Endothelial cell of umbilical vein (primary cell): Measurements from ENCODE around the gene TPP2. TPM values are rescaled to one million over a fixed set of nuclear protein-coding genes. Genes with fewer than 3 reads are reported as not detected.

Experiments used
- BruUV-seq: library from RNA; stranded (reverse); fragments of 400-500 nt; replicated peaks from 2 replicates; lab custom pipeline; 2021; lab: Mats Ljungman, UMichigan
- CTCF ChIA-PET: fragments of 300-600, 350-600 bp; sonication (Branson Sonifier 250); formaldehyde crosslinking; loops from one replicate; lab custom pipeline; 2021; ENCODE audit warnings: antibody characterized with exemption, inconsistent platforms; lab: Charles Lee
- POLR2A ChIA-PET: fragments of 300-600, 350-600 bp; sonication (Branson Sonifier 250); formaldehyde crosslinking; loops from one replicate; lab custom pipeline; 2021; ENCODE audit warnings: antibody characterized with exemption, inconsistent platforms; lab: Charles Lee
- DNase-seq: peaks from one replicate; pipeline ENCODE4 v3.0.0-alpha.2; 2011; ENCODE audit warnings: low read depth, low spot score
- FAIRE-seq: peaks from 2 replicates; lab custom pipeline; 2011; peaks lifted over from hg19 to GRCh38; lab: Jason Lieb, UNC
- H2AFZ ChIP-seq: 2 replicates; pipeline ENCODE4 v1.6.0; 2012; ENCODE audit warnings: low read depth, low read length, control low read depth, inconsistent platforms
- H3K27ac ChIP-seq: 2 replicates; pipeline ENCODE4 v1.5.1; 2011; ENCODE audit warnings: low read depth, mild to moderate bottlenecking, control low read depth, low read length, moderate library complexity; ENCODE audit not compliant: insufficient read depth
- H3K27me3 ChIP-seq, 2 experiments: 2 replicates each; pipeline versions ENCODE4 v1.6.0 to v1.6.1; 2011; ENCODE audit warnings: low read length in 2 of 2, mixed read lengths in 1 of 2; ENCODE audit not compliant: control insufficient read depth in 2 of 2, insufficient read depth in 2 of 2
- H3K36me3 ChIP-seq, 2 experiments: 2 replicates in 1 of 2; 3 replicates in 1 of 2; pipeline ENCODE4 v1.5.1; 2011; ENCODE audit warnings: low read length in 2 of 2, mild to moderate bottlenecking in 1 of 2, moderate library complexity in 1 of 2; ENCODE audit not compliant: control insufficient read depth in 2 of 2, insufficient read depth in 2 of 2; ENCODE audit errors: extremely low read depth in 1 of 2
- H3K4me1 ChIP-seq: 3 replicates; pipeline ENCODE4 v1.5.1; 2011; ENCODE audit warnings: mild to moderate bottlenecking, low read length; ENCODE audit not compliant: control insufficient read depth, insufficient read depth; ENCODE audit errors: extremely low read depth
- H3K4me2 ChIP-seq: 2 replicates; pipeline ENCODE4 v1.6.1; 2011; ENCODE audit warnings: low read length, control low read depth, mixed read lengths; ENCODE audit not compliant: insufficient read depth
- H3K4me3 ChIP-seq, 3 experiments: fragments of 200-600 bp in 1 of 3; sonication (generic), shearing (Covaris generic) in 1 of 3; replicated peaks in 1 of 3; 2 replicates each; pipeline ENCODE4 v1.5.1; 2011 to 2016; ENCODE audit warnings: control low read depth in 3 of 3, low read length in 3 of 3, mild to moderate bottlenecking in 2 of 3, inconsistent platforms in 1 of 3, low read depth in 1 of 3, moderate library complexity in 1 of 3; ENCODE audit not compliant: insufficient read depth in 1 of 3
- H3K79me2 ChIP-seq: 2 replicates; pipeline ENCODE4 v1.6.0; 2012; ENCODE audit warnings: low read length, inconsistent platforms; ENCODE audit not compliant: control insufficient read depth, insufficient read depth
- H3K9ac ChIP-seq: replicated peaks from 2 replicates; pipeline ENCODE3; 2011; ENCODE audit warnings: low read length, control low read depth; ENCODE audit not compliant: insufficient read depth; ENCODE audit errors: extremely low read depth
- H3K9me1 ChIP-seq: replicated peaks from 3 replicates; pipeline ENCODE4 v1.6.0; 2011; ENCODE audit warnings: mild to moderate bottlenecking, low read length; ENCODE audit not compliant: control insufficient read depth, insufficient read depth; ENCODE audit errors: extremely low read depth
- H3K9me3 ChIP-seq: replicated peaks from 2 replicates; pipeline ENCODE4 v1.5.1; 2012; ENCODE audit warnings: low read length, inconsistent platforms; ENCODE audit not compliant: control insufficient read depth, insufficient read depth
- H4K20me1 ChIP-seq: replicated peaks from 2 replicates; pipeline ENCODE3; 2011; ENCODE audit warnings: mild to moderate bottlenecking, low read length; ENCODE audit not compliant: control insufficient read depth, insufficient read depth; ENCODE audit errors: extremely low read depth
- CTCF ChIP-seq, 2 donors: IDR thresholded peaks; 1 replicate in 1 of 2; 2 replicates in 1 of 2; pipeline ENCODE4 v1.5.1; 2011; ENCODE audit warnings: low read length in 2 of 2, mild to moderate bottlenecking in 2 of 2, moderate library complexity in 2 of 2, control low read depth in 1 of 2, inconsistent platforms in 1 of 2, low read depth in 1 of 2; ENCODE audit not compliant: insufficient read depth in 1 of 2; ENCODE audit errors: extremely low read depth in 1 of 2
- EZH2 ChIP-seq: IDR thresholded peaks from 2 replicates; pipeline ENCODE4 v1.6.1; 2012; ENCODE audit warnings: borderline replicate concordance, low read depth, mild to moderate bottlenecking, moderate library complexity, low read length, inconsistent platforms; ENCODE audit not compliant: severe bottlenecking
- FOS ChIP-seq: IDR thresholded peaks from 2 replicates; pipeline ENCODE4 v1.6.1; 2011; ENCODE audit warnings: mild to moderate bottlenecking, low read length, moderate library complexity, borderline replicate concordance; ENCODE audit not compliant: insufficient read depth
- GATA2 ChIP-seq: IDR thresholded peaks from 2 replicates; pipeline ENCODE4 v1.7.0; 2011; ENCODE audit warnings: low read depth, mild to moderate bottlenecking, moderate library complexity, mixed read lengths, low read length; ENCODE audit not compliant: insufficient read length, insufficient read depth
- JUN ChIP-seq: IDR thresholded peaks from 2 replicates; pipeline ENCODE4 v1.6.1; 2011; ENCODE audit warnings: borderline replicate concordance, low read depth; ENCODE audit not compliant: insufficient read length, insufficient read depth
- MAX ChIP-seq: IDR thresholded peaks from 2 replicates; pipeline ENCODE4 v1.6.1; 2011; ENCODE audit not compliant: insufficient read depth, insufficient read length
- MYC ChIP-seq: IDR thresholded peaks from one replicate; pipeline ENCODE4 v1.6.1; 2011; ENCODE audit warnings: mild to moderate bottlenecking, low read depth, low read length
- POLR2A ChIP-seq: IDR thresholded peaks from 2 replicates; pipeline ENCODE4 v1.6.1; 2012; ENCODE audit warnings: low read depth, mild to moderate bottlenecking, control low read depth, low read length
- POLR2AphosphoS5 ChIP-seq: IDR thresholded peaks from 2 replicates; pipeline ENCODE4 v1.6.1; 2012; ENCODE audit warnings: low read depth, mild to moderate bottlenecking, control low read depth, low read length, moderate library complexity; ENCODE audit not compliant: insufficient read depth
- dilution Hi-C: fragments of 300-500 bp; cut with MboI; formaldehyde crosslinking; loops from one replicate; pipeline ENCODE4 v1.15.0; 2019; ENCODE audit warnings: low sequenced_read_pairs; ENCODE audit not compliant: extremely low pct_ligation_motif_present
- intact Hi-C: fragments of 100-400 bp; cut with micrococcal nuclease; formaldehyde crosslinking; loops from one replicate; pipeline ENCODE4 v1.10.0; 2022
- polyA plus RNA-seq, 4 experiments: library from polyadenylated mRNA; depleted of rRNA in 3 of 4; stranded (reverse) in 3 of 4; unstranded in 1 of 4; fragments of >200 nt; gene quantifications; 2 replicates each; pipeline versions ENCODE4 v1.2.1 to v1.2.3, GENCODE V29; 2011 to 2012; ENCODE audit warnings: missing spikeins in 1 of 4
- total RNA-seq: library from RNA; stranded (reverse); gene quantifications from 2 replicates; pipeline ENCODE4 v1.2.3, GENCODE V29; 2021

TPP2 gene
- total and polyA plus RNA-seq, 2 donors (not counting 3 experiments of a cell fraction or from before 2014, with no cell fraction given): 11.5 to 46.7 TPM

- no peak for FAIRE-seq
Observed at GRCh38 chr13:102678339-102679107, 81.7 kb downstream of the TPP2 start.

GRCh38 chr13:102679449-102680132 lies 82.8 kb downstream of the TPP2 start:
- peaks cover 0 to 12% of the 10 kb centered on the region in 2 experiments for H3K36me3 ChIP-seq
- no peaks in the 10 kb centered on the region for H3K9me1 ChIP-seq

More at GRCh38 chr13:102678339-102679107, 81.7 kb downstream of the TPP2 start:
- Histone ChIP-seq H3K9me1 (no peaks in the 10 kb centered on the region), H2AFZ (no peak overlapping the region), H3K79me2 (no peaks in the 10 kb centered on the region), H3K4me1 (no peaks in the 10 kb centered on the region), H4K20me1 (no peaks in the 10 kb centered on the region), H3K4me3 (no peak overlapping the region), H3K4me2 (no peak overlapping the region), H3K36me3 (peaks cover 2 to 12% of the 10 kb centered on the region in 2 experiments), H3K9me3 (no peaks in the 10 kb centered on the region), H3K9ac (no peak overlapping the region), H3K27me3 (no peaks in the 10 kb centered on the region), H3K27ac (no peak overlapping the region)
- BruUV-seq: TSS peak; percentile 51
- no peak for DNase-seq
- dilution Hi-C loops (no loop called here), intact Hi-C loops (no loop called here)
- ChIA-PET CTCF (interaction anchor here (0.8 to 5.0 kb wide), 3 partner anchors 13 to 53 kb away, joined by 3 to 25 read pairs (median 5); no protein-coding TSS in a partner anchor), POLR2A (no interaction called here)
- TF ChIP-seq POLR2A: no peak
- TF ChIP-seq MAX: no peak
- no peak for TF ChIP-seq EZH2

More at GRCh38 chr13:102679449-102680132, 82.8 kb downstream of the TPP2 start:
- no peaks in the 10 kb centered on the region for H3K4me1 ChIP-seq
- FAIRE-seq (no peak), DNase-seq (no peak)
- H3K27me3 ChIP-seq: no peaks in the 10 kb centered on the region
- ChIA-PET CTCF (interaction anchor here (0.8 to 5.0 kb wide), 2 partner anchors 45 to 54 kb away, joined by 3 to 25 read pairs; no protein-coding TSS in a partner anchor), POLR2A (no interaction called here)
- H3K27ac ChIP-seq: no peak overlapping the region
- H4K20me1 ChIP-seq: no peaks in the 10 kb centered on the region
- TF ChIP-seq POLR2A (no peak), MYC (no peak), MAX (no peak), GATA2 (no peak), POLR2AphosphoS5 (no peak), EZH2 (no peak), JUN (no peak), FOS (no peak), CTCF (IDR thresholded peaks at IDR 0.05; ENCODE audit: extremely low read depth in 1 of 2, insufficient read depth in 1 of 2, low read depth in 1 of 2, low read length in 2 of 2) (no peak)
- H3K9ac ChIP-seq: no peak overlapping the region
- no peaks in the 10 kb centered on the region for H3K9me3 ChIP-seq
- no peak overlapping the region for H2AFZ ChIP-seq
- no peak overlapping the region for H3K4me2 ChIP-seq
- H3K4me3 ChIP-seq: no peak overlapping the region
- no TSS peak for BruUV-seq
- intact Hi-C loops (loop anchor here (2.0 kb wide), 1 partner anchor 23 kb away; no protein-coding TSS in a partner anchor), dilution Hi-C loops (no loop called here)
- no peaks in the 10 kb centered on the region for H3K79me2 ChIP-seq
